Mesodermal cell (in vitro differentiated cells): ENCODE results near the gene PIK3R3.
"Not testable (repeated sequence)": the region's sequence is repeated elsewhere in the genome, so short reads cannot be mapped to it uniquely, and the experiment has no call there.

Experiments
- H3K27ac ChIP-seq: 2 replicates; pipeline ENCODE4 v1.7.0; 2013; ENCODE audit warnings: mild to moderate bottlenecking, low read depth, low read length, moderate library complexity; ENCODE audit not compliant: severe bottlenecking
- H3K36me3 ChIP-seq: 2 replicates; pipeline ENCODE4 v1.7.1; 2013; ENCODE audit warnings: mild to moderate bottlenecking, low read length, moderate library complexity; ENCODE audit not compliant: control insufficient read depth, insufficient read depth
- H3K4me1 ChIP-seq: one replicate; pipeline ENCODE4 v1.7.1; 2013; ENCODE audit warnings: mild to moderate bottlenecking, low read length; ENCODE audit not compliant: insufficient read depth, control insufficient read depth, poor library complexity, severe bottlenecking
- H3K4me3 ChIP-seq: 2 replicates; pipeline ENCODE4 v1.7.0; 2013; ENCODE audit warnings: low read length, control low read depth, mild to moderate bottlenecking; ENCODE audit not compliant: insufficient read depth, poor library complexity, severe bottlenecking; ENCODE audit errors: extremely low read depth
- H3K9me3 ChIP-seq: 2 replicates; pipeline ENCODE4 v1.7.1; 2013; ENCODE audit warnings: mild to moderate bottlenecking, low read length, moderate library complexity; ENCODE audit not compliant: control insufficient read depth
- WGBS, 2 experiments: methylation state at CpG; one replicate each; pipeline ENCODE4 v1.1.5; 2013; ENCODE audit warnings: missing lambda C conversion rate in 2 of 2; ENCODE audit not compliant: insufficient coverage in 2 of 2; 5-methylcytosine and 5-hydroxymethylcytosine counted together

Gene PIK3R3

GRCh38 chr1:46064708-46065107, 67.7 kb downstream of the PIK3R3 start:
- H3K36me3 ChIP-seq, result peaks cover 43% of the 10 kb centered on the region
- WGBS, 2 experiments, result no CpG with 5 or more reads among the region's 1 CpG

GRCh38 chr1:46062651-46063319, 69.6 kb downstream of the PIK3R3 start:
- no peaks in the 10 kb centered on the region for H3K9me3 ChIP-seq
- peaks cover 50% of the 10 kb centered on the region for H3K36me3 ChIP-seq
- H3K4me3 ChIP-seq, result no peak overlapping the region
- no peaks in the 10 kb centered on the region for H3K4me1 ChIP-seq
- no CpG with 5 or more reads among the region's 4 CpGs for WGBS, 2 experiments
- H3K27ac ChIP-seq, result no peak overlapping the region

More at GRCh38 chr1:46064708-46065107, 67.7 kb downstream of the PIK3R3 start:
- Histone ChIP-seq H3K4me1 (no peaks in the 10 kb centered on the region), H3K27ac (no peak overlapping the region), H3K4me3 (no peak overlapping the region), H3K9me3 (no peaks in the 10 kb centered on the region)

GRCh38 chr1:46061146-46061545, 71.3 kb downstream of the PIK3R3 start:
- no peak overlapping the region for H3K27ac ChIP-seq
- no peaks in the 10 kb centered on the region for H3K4me1 ChIP-seq
- no peak overlapping the region for H3K4me3 ChIP-seq
- 67 to 100% methylated on average over 2 to 3 of the region's 3 CpGs for WGBS, 2 experiments
- H3K9me3 ChIP-seq, result no peaks in the 10 kb centered on the region
- H3K36me3 ChIP-seq, result peaks cover 58% of the 10 kb centered on the region

GRCh38 chr1:46058936-46059335, 73.5 kb downstream of the PIK3R3 start:
- Histone ChIP-seq H3K36me3 (peaks cover 62% of the 10 kb centered on the region), H3K4me3 (no peak overlapping the region), H3K4me1 (no peaks in the 10 kb centered on the region), H3K27ac (no peak overlapping the region), H3K9me3 (no peaks in the 10 kb centered on the region)
- WGBS, 2 experiments, result 96 to 97% methylated on average over 4 of the region's 5 CpGs

- no peak overlapping the region for H3K4me3 ChIP-seq
- no peaks in the 10 kb centered on the region for H3K4me1 ChIP-seq
- H3K27ac ChIP-seq, result no peak overlapping the region
- no peaks in the 10 kb centered on the region for H3K9me3 ChIP-seq
- 84 to 96% methylated on average over 2 of the region's 3 CpGs for WGBS, 2 experiments
- H3K36me3 ChIP-seq, result peaks cover 65% of the 10 kb centered on the region
Measured at GRCh38 chr1:46057781-46058180, 74.6 kb downstream of the PIK3R3 start.

GRCh38 chr1:46057215-46057614, 75.2 kb downstream of the PIK3R3 start:
- H3K36me3 ChIP-seq, result peaks cover 61% of the 10 kb centered on the region
- not testable (repeated sequence) for H3K4me1 ChIP-seq, H3K9me3 ChIP-seq, H3K4me3 ChIP-seq, H3K27ac ChIP-seq
- WGBS, 2 experiments, result 88 to 92% methylated on average over 4 of the region's 4 CpGs

- WGBS, 2 experiments, result 90 to 92% methylated on average over 3 to 4 of the region's 5 CpGs
- Histone ChIP-seq H3K4me3 (no peak overlapping the region), H3K9me3 (no peaks in the 10 kb centered on the region), H3K27ac (no peak overlapping the region), H3K4me1 (no peaks in the 10 kb centered on the region), H3K36me3 (peaks cover 55% of the 10 kb centered on the region)
Measured at GRCh38 chr1:46056325-46056724, 76.1 kb downstream of the PIK3R3 start.

GRCh38 chr1:46053734-46054133, 78.7 kb downstream of the PIK3R3 start:
- WGBS, 2 experiments, result 100% methylated on average over 1 of the region's 2 CpGs; no CpG with 5 or more reads in 1 of the 2 experiments
- H3K4me1 ChIP-seq, result no peaks in the 10 kb centered on the region
- no peaks in the 10 kb centered on the region for H3K9me3 ChIP-seq
- H3K4me3 ChIP-seq, result no peak overlapping the region
- peaks cover 39% of the 10 kb centered on the region for H3K36me3 ChIP-seq
- no peak overlapping the region for H3K27ac ChIP-seq

- no peaks in the 10 kb centered on the region for H3K4me1 ChIP-seq
- peaks cover 65% of the 10 kb centered on the region for H3K36me3 ChIP-seq
- WGBS, 2 experiments, result 88 to 89% methylated on average over 1 to 3 of the region's 5 CpGs
- no peak overlapping the region for H3K27ac ChIP-seq
- H3K9me3 ChIP-seq, result no peaks in the 10 kb centered on the region
- no peak overlapping the region for H3K4me3 ChIP-seq
Measured at GRCh38 chr1:46044116-46044515, 88.3 kb downstream of the PIK3R3 start.

GRCh38 chr1:46043458-46044017, 88.9 kb downstream of the PIK3R3 start:
- Histone ChIP-seq H3K4me3 (no peak overlapping the region), H3K36me3 (peaks cover 65% of the 10 kb centered on the region), H3K9me3 (no peaks in the 10 kb centered on the region), H3K4me1 (no peaks in the 10 kb centered on the region), H3K27ac (no peak overlapping the region)
- WGBS, 2 experiments, result 60 to 73% methylated on average over 5 to 8 of the region's 11 CpGs

- H3K4me1 ChIP-seq, result no peaks in the 10 kb centered on the region
- no peaks in the 10 kb centered on the region for H3K9me3 ChIP-seq
- H3K27ac ChIP-seq, result no peak overlapping the region
- no peak overlapping the region for H3K4me3 ChIP-seq
- H3K36me3 ChIP-seq, result peaks cover 65% of the 10 kb centered on the region
Measured at GRCh38 chr1:46041974-46042373, 90.5 kb downstream of the PIK3R3 start.
